ENCODE data around the gene KRTAP5-4.

Gene KRTAP5-4

DNA sequence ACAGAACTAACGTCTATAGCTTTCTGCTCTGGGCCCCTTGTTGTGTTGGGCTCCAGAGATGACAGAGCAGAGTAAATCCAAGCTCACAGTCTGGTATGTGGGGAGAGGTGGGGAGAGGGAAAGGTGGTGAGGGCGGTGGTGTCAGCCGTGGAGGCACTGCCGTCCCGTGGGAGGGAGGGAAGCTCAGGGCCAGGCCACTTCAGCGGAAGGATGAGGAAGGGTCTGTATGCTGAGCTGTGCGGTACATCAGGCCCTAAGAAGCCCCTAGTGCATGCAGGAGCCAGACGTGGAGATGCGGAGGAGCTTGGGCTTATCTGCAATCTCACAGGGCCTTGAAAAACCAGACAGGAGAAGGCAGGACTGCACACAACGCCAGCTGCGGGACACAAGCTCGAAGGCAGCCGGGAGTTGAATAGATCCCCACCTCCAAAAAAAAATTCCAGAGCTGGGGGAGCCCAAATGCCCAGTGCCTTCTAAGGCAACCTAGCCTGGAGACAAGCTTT is 9.2 kb upstream of the KRTAP5-4 start:
- no peak for TF ChIP-seq SIN3A (IDR thresholded peaks at IDR 0.05; ENCODE audit: borderline replicate concordance, insufficient read depth, low read length)
- no peak for TF ChIP-seq FOXP2 (optimal IDR thresholded peaks at IDR 0.05; ENCODE audit: borderline replicate concordance, extremely low read depth, extremely low read length, insufficient read depth)
- TF ChIP-seq, protein P1, sequence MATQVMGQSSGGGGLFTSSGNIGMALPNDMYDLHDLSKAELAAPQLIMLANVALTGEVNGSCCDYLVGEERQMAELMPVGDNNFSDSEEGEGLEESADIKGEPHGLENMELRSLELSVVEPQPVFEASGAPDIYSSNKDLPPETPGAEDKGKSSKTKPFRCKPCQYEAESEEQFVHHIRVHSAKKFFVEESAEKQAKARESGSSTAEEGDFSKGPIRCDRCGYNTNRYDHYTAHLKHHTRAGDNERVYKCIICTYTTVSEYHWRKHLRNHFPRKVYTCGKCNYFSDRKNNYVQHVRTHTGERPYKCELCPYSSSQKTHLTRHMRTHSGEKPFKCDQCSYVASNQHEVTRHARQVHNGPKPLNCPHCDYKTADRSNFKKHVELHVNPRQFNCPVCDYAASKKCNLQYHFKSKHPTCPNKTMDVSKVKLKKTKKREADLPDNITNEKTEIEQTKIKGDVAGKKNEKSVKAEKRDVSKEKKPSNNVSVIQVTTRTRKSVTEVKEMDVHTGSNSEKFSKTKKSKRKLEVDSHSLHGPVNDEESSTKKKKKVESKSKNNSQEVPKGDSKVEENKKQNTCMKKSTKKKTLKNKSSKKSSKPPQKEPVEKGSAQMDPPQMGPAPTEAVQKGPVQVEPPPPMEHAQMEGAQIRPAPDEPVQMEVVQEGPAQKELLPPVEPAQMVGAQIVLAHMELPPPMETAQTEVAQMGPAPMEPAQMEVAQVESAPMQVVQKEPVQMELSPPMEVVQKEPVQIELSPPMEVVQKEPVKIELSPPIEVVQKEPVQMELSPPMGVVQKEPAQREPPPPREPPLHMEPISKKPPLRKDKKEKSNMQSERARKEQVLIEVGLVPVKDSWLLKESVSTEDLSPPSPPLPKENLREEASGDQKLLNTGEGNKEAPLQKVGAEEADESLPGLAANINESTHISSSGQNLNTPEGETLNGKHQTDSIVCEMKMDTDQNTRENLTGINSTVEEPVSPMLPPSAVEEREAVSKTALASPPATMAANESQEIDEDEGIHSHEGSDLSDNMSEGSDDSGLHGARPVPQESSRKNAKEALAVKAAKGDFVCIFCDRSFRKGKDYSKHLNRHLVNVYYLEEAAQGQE (IDR thresholded peaks at IDR 0.05; ENCODE audit: insufficient read depth in 1 of 2, low read depth in 2 of 2, low read length in 2 of 2): no peak
- no peak for TF ChIP-seq POLR2AphosphoS5 (IDR thresholded peaks at IDR 0.05; ENCODE audit: low read depth, low read length)
- TF ChIP-seq TAF1 (IDR thresholded peaks at IDR 0.05; ENCODE audit: borderline replicate concordance, insufficient read depth, low read length): no peak

GRCh38 chr11:1630271-1630670 is 8.3 kb upstream of the KRTAP5-4 start:
- TF ChIP-seq FOXP2 (optimal IDR thresholded peaks at IDR 0.05; ENCODE audit: borderline replicate concordance, extremely low read depth, extremely low read length, insufficient read depth) (no peak), POLR2AphosphoS5 (IDR thresholded peaks at IDR 0.05; ENCODE audit: low read depth, low read length) (no peak), TAF1 (IDR thresholded peaks at IDR 0.05; ENCODE audit: borderline replicate concordance, insufficient read depth, low read length) (no peak), SIN3A (IDR thresholded peaks at IDR 0.05; ENCODE audit: borderline replicate concordance, insufficient read depth, low read length) (no peak)
- TF ChIP-seq, protein P1 (IDR thresholded peaks at IDR 0.05; ENCODE audit: insufficient read depth in 1 of 2, low read depth in 2 of 2, low read length in 2 of 2): no peak

DNA sequence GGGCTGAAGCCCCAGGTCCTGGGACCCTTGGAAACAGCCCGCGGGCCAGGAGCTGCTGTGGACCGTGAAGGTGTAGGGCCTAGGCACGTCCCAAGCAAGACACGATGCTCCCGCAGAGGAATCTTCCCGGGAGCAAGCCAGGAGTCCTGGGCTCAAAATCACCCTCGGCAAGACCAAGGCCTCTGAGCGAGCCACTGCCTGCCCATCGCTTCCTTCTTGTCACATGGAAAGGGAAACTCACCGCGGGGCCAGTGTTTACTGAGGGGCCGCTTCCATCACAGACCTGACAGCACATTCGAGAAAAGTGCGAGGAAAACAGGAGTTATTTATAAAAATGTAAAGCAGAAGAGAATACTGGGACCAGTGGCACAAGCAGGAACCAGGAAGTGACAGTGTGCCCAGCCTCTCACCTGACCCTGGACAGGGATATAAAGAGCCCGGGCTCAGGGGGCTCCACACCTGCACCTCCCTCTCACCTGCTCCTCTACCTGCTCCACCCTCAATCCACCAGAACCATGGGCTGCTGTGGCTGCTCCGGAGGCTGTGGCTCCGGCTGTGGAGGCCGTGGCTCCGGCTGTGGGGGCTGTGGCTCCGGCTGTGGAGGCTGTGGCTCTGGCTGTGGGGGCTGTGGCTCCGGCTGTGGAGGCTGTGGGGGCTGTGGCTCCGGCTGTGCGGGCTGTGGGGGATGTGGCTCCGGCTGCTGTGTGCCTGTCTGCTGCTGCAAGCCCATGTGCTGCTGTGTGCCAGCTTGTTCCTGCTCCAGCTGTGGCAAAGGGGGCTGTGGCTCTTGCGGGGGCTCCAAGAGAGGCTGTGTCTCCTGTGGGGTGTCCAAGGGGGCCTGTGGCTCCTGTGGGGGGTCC is 7.6 kb upstream of the KRTAP5-4 start, which contains the start of gene KRTAP5-5:
TSS of gene KRTAP5-5 (plus strand) at position 450 of the 860 bp plus-strand sequence. CDS start at position 516, 66 bp downstream.
- TF ChIP-seq TAF1 (IDR thresholded peaks at IDR 0.05; ENCODE audit: borderline replicate concordance, insufficient read depth, low read length): no peak
- TF ChIP-seq, protein P1 (IDR thresholded peaks at IDR 0.05; ENCODE audit: insufficient read depth in 1 of 2, low read depth in 2 of 2, low read length in 2 of 2): no peak
- TF ChIP-seq FOXP2 (optimal IDR thresholded peaks at IDR 0.05; ENCODE audit: borderline replicate concordance, extremely low read depth, extremely low read length, insufficient read depth): no peak
- TF ChIP-seq SIN3A (IDR thresholded peaks at IDR 0.05; ENCODE audit: borderline replicate concordance, insufficient read depth, low read length): no peak
- no peak for TF ChIP-seq POLR2AphosphoS5 (IDR thresholded peaks at IDR 0.05; ENCODE audit: low read depth, low read length)

- TF ChIP-seq, protein P1 (IDR thresholded peaks at IDR 0.05; ENCODE audit: insufficient read depth in 1 of 2, low read depth in 2 of 2, low read length in 2 of 2): 0 out of 4 replicates have a peak, but pooled peaks of 1 of the 2 experiments have one; percentile 28
- TF ChIP-seq SIN3A (IDR thresholded peaks at IDR 0.05; ENCODE audit: borderline replicate concordance, insufficient read depth, low read length) (no peak), TAF1 (IDR thresholded peaks at IDR 0.05; ENCODE audit: borderline replicate concordance, insufficient read depth, low read length) (no peak), POLR2AphosphoS5 (IDR thresholded peaks at IDR 0.05; ENCODE audit: low read depth, low read length) (no peak), FOXP2 (optimal IDR thresholded peaks at IDR 0.05; ENCODE audit: borderline replicate concordance, extremely low read depth, extremely low read length, insufficient read depth) (peak; percentile 64)
These were observed 6.8 kb upstream of the KRTAP5-4 start for GRCh38 chr11:1628506-1629325.
